HG02852 (cell line): ENCODE results near the gene JCHAIN.
"Not testable (repeated sequence)": the region's sequence is repeated elsewhere in the genome, so short reads cannot be mapped to it uniquely, and the experiment has no call there.

Experiments used
- ATAC-seq: cut with Tn5 transposase; IDR thresholded peaks from one replicate; pipeline ENCODE4 v1.9.1; 2021; ENCODE audit warnings: mild to moderate bottlenecking, moderate library complexity; ENCODE audit not compliant: unreplicated experiment

Gene JCHAIN

GRCh38 chr4:70666369-70666768, at the start of gene JCHAIN:
JCHAIN (minus strand) TSS chr4:70666508; CDS start chr4:70666490, 18 bp downstream.
- peak; percentile 60 for ATAC-seq

DNA sequence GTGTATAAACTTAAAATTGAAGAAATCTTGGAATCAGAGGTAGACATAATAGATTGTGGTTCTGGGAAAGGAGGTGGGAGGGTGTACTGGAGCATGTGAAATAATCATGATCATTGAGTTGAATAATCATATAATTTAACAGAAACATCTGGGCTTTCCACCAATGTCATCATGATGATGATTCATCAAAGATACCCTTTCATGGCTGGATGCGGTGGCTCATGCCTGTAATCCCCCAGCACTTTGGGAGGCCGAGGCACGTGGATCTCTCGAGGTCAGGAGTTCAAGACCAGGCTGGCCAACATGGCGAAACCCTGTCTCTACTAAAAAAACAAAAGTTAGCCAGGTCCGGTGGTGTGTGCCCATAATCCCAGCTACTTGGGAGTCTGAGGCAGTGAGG, 48.8 kb upstream of the JCHAIN start:
- ATAC-seq = no peak

DNA sequence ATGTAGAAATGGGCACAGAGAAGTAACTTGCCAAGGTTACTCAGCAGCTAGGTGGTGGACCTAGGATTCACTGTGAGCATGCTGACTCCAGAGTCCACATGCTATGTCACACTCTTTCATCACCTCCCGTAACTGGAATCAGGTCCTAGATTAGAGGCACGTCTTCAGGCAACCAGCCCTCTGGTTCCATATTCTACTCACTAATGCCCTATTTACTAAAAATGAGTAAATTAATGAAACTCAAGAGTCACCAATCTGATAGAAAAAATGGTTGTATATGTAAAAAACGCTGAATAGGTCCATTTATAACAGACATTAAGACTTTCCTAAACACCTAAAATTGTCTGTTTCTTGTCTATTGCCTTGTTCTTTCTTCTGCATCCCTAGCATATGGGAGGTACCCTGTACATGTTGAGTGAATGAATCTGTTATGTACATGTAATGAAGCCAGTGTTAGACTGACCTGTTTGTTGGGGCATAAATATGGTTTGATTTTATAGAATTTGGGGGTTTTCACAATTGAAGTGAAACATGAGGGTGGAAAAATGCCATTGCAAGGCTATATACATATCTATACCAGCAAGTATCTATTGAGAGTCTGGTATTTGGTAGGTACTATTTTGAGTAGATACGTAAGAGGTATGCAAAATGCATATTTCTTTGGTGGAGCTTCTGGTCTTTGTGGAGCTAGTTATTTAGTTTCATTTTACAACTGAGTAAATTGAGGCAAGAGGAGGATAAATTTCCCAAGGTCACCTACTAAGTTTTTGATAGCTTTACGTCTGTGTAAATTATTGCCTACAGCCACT, 48.0 kb upstream of the JCHAIN start:
- peak; percentile 46 for ATAC-seq

GRCh38 chr4:70713453-70714078, 47.3 kb upstream of the JCHAIN start:
- ATAC-seq = peak; percentile 44

DNA sequence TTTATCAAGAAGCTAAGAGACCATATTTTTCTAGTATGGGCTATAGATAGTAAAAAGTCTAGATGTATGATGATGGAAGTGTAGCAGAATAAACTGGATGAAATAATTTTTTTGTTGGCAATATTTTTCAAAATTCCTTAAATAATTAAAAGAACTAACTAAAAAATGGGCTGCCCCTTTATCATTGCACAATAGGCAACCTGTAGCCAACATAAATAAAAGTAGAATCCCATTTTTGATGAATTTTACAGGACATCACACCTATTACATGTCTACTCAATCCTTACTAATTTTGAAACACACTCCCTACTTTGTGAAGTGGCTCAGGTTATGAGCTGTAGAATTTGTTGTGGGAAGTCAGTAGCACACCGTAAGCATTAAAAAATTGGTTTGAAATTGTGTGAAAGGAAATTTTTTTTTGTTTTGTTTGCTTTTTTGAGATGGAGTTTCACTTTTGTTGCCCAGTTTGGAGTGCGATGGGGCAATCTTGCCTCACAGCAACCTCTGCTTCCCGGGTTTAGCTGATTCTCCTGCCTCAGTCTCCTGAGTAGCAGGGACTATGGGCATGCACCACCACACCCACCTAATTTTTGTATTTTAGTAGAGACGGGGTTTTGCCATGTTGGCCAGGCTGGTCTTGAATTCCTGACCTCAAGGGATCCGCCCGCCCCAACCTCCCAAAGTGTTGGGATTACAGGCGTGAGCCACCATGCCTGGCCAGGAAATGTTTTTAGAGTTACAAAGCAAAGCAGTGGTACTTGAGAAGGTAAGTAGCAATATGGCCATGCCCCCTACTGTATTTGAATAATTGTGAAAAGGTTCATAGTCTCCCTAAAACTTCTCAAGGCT, 46.5 kb upstream of the JCHAIN start:
- ATAC-seq = no peak

GRCh38 chr4:70712150-70712549, 45.8 kb upstream of the JCHAIN start:
- ATAC-seq = no peak

DNA sequence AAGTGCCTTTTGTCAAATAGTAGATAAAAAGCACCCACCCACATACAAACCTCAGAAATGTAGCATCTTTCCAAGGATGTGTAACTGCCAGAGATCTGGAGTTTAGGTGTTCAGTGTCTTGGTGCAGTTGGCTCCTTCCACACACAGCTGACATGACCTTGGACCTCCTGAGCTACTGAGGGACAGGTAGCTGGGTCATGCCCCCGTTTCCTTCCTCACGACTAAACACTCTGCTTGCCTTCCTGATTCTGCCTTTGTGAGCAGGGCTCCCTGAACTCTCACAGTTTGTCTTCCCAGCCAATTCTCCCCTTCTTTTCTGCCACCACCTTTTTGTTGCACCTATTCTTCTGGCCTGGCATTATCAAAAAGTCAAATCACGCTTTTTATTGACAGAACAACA, 45.3 kb upstream of the JCHAIN start:
- no peak for ATAC-seq

GRCh38 chr4:70709611-70710205, 43.4 kb upstream of the JCHAIN start:
- no peak for ATAC-seq

DNA sequence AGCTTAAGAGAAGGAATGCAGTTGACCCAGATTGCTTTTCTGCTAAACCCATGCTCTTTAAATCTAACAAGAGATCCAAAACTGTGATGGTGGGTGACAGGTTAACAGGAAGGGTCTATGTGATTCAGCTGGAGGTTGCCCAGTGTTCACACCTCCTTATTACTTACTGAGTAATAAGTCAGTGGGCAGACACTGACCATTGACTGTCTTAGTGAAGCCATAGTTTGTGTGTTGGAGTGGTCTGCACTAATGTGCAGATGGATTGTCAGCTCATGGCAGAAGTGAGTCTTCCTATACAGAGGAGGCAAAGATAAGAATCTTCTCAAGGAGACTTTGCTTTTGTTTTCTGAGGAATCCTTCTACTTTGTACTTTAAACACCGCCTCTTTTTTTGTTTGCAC, 40.2 kb upstream of the JCHAIN start:
- ATAC-seq = no peak

GRCh38 chr4:70706044-70706461, 39.7 kb upstream of the JCHAIN start:
- ATAC-seq = no peak

DNA sequence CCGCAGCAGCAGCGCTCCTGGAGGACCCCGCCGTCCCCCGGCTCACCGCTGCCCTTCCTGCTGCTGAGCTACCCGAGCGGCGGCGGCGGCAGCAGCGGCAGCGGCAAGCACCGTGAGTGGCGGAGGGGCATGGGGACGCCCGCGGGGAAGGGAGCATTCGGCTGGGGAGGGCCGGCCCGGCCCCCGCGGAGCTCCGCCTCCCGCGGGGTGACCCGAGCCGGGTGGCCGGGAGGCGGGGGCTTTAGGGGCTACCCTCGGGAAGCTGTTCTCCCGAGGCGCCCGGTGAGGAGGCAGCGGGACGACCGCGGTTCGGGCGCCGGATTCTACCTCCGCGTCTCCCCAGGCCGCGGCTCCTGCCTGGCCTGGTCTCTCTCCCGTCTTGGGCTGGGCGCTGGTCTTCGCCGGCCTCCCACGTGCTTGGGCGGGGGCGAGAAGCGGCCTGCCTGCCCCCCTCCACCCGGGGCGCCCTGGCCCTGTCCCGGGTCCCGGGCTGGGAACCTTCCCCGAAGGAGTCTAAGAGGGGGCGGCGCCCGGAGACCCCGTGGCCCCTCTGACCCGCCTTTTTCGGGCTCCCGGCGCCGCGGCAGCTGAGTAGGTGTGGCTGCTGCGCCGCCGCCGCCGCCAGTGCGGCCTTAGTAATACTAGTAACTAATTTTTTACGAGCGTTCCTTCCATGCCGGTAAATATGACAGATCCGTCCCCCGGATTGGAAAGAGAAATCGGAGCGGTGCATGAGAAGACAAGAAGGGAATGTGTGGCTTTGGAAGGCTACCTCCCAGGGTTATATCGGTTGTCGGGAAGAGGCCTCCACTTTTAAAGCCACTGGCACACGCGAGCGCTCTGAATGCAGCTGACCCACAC, 39.1 kb upstream of the JCHAIN start:
- peak; percentile 59 for ATAC-seq

- ATAC-seq = peak; percentile 41
Observed at GRCh38 chr4:70704931-70705182, 38.5 kb upstream of the JCHAIN start.

- ATAC-seq = peak; percentile 60
Observed at GRCh38 chr4:70704215-70704930, 38.1 kb upstream of the JCHAIN start.

DNA sequence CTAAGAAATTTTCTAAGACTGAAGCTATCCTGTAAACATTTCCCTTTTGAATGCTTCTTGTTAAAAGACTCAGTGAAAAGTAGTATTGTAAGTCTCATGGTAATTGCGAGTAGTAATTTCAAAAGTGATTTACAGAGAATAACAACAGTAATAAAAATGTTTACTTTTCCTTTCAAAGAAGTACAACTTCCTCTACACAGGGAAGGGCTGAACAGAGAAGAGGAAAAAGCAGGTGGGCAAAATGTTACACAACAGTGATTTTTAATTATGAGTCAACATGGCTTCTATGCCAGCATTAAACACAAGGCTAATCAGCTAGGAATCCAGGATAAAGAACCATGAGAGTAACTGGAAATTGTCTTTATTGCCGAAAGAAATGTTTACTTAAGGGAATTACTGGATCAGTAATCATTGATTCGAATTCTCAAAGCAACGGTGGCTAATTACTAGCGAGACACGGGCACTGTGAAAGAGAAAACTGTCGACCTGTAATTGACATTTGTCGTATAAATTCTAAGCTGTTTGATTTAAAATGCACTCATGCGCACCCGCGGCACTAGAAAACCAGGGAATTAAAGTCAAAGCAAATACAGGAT, 37.4 kb upstream of the JCHAIN start:
- ATAC-seq = no peak

- not testable (repeated sequence) for ATAC-seq
Observed at GRCh38 chr4:70702592-70702991, 36.3 kb upstream of the JCHAIN start.

DNA sequence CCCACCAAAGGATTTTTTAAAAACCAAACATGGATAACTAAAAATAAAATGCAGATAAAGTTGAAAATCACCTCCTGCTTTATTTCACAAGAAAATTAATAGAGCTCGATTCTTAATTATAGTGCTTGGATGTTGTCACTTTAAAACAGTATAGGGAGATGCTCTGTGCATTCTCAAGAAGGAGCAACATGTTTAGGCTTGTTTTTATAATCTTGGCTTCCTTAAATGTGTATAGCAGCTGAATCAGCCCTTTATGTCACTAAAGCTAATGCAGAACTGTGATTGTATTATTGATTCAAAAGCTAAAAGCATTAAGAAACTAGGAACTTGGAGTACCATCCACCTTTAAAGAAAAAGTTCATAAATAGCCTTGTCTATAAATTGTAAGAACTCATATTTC, 35.0 kb upstream of the JCHAIN start:
- no peak for ATAC-seq

- no peak for ATAC-seq
Observed at GRCh38 chr4:70700712-70701111, 34.4 kb upstream of the JCHAIN start.

- not testable (repeated sequence) for ATAC-seq
Observed at GRCh38 chr4:70698435-70698834, 32.1 kb upstream of the JCHAIN start.

- not testable (repeated sequence) for ATAC-seq
Observed at GRCh38 chr4:70694633-70695032, 28.3 kb upstream of the JCHAIN start.
